IPS DF 19.7 (cell line): ENCODE data around the gene NLRC5.
"Not testable (repeated sequence)": the region's sequence is repeated elsewhere in the genome, so short reads cannot be mapped to it uniquely, and the experiment has no call there.

Experiments used
- DNase-seq: peaks from one replicate; pipeline ENCODE4 v3.0.0-alpha.2; 2013; ENCODE audit warnings: low read depth, low spot score

The NLRC5 gene

GRCh38 chr16:57043248-57043647, 53.9 kb downstream of the NLRC5 start:
- DNase-seq, result no peak

GRCh38 chr16:57044931-57045693, 55.8 kb downstream of the NLRC5 start:
- DNase-seq, result no peak

- DNase-seq, result peak; percentile 20
These were observed 56.5 kb downstream of the NLRC5 start for GRCh38 chr16:57045694-57046381.

GRCh38 chr16:57048095-57048494, 58.7 kb downstream of the NLRC5 start:
- no peak for DNase-seq

- no peak for DNase-seq
These were observed 60.3 kb downstream of the NLRC5 start for GRCh38 chr16:57049678-57050077.

GRCh38 chr16:57051696-57052228, 62.4 kb downstream of the NLRC5 start:
- DNase-seq, result no peak

- DNase-seq, result no peak
These were observed 63.8 kb downstream of the NLRC5 start for GRCh38 chr16:57053206-57053605.

GRCh38 chr16:57054338-57054737, 65.0 kb downstream of the NLRC5 start:
- DNase-seq, result no peak

- no peak for DNase-seq
These were observed 65.4 kb downstream of the NLRC5 start for GRCh38 chr16:57054771-57055170.

- no peak for DNase-seq
These were observed 66.3 kb downstream of the NLRC5 start for GRCh38 chr16:57055671-57056070.

- DNase-seq, result no peak
These were observed 69.0 kb downstream of the NLRC5 start for GRCh38 chr16:57058291-57058861.

GRCh38 chr16:57060323-57061083, 71.1 kb downstream of the NLRC5 start:
- no peak for DNase-seq

GRCh38 chr16:57061084-57061905, 71.9 kb downstream of the NLRC5 start:
- no peak for DNase-seq

GRCh38 chr16:57062329-57062728, 73.0 kb downstream of the NLRC5 start:
- DNase-seq, result no peak

- DNase-seq, result not testable (repeated sequence)
These were observed 73.8 kb downstream of the NLRC5 start for GRCh38 chr16:57063189-57063588.

- no peak for DNase-seq
These were observed 75.6 kb downstream of the NLRC5 start for GRCh38 chr16:57064995-57065394.

- no peak for DNase-seq
These were observed 77.3 kb downstream of the NLRC5 start for GRCh38 chr16:57066625-57067024.

GRCh38 chr16:57067347-57067746, 78.0 kb downstream of the NLRC5 start:
- no peak for DNase-seq

GRCh38 chr16:57069053-57069452, 79.7 kb downstream of the NLRC5 start:
- DNase-seq, result no peak

- DNase-seq, result no peak
These were observed 80.4 kb downstream of the NLRC5 start for GRCh38 chr16:57069635-57070370.
